ENCODE data around the gene TTC34.
"Not testable (repeated sequence)": the region's sequence is repeated elsewhere in the genome, so short reads cannot be mapped to it uniquely, and the experiment has no call there.

The TTC34 gene

GRCh38 chr1:2627746-2628145 lies 173.7 kb downstream of the TTC34 start:
- Histone ChIP-seq H3K27me3 (ENCODE audit: control insufficient read depth, insufficient read depth, low read length) (no peaks in the 10 kb centered on the region), H3K4me2 (ENCODE audit: low read length) (no peak overlapping the region), H3K9ac (no peak overlapping the region), H3K27ac (no peak overlapping the region), H3K36me3 (ENCODE audit: control insufficient read depth, insufficient read depth, low read length) (no peaks in the 10 kb centered on the region), H2AFZ (no peak overlapping the region), H3K79me2 (no peaks in the 10 kb centered on the region), H3K4me1 (no peaks in the 10 kb centered on the region), H3K4me3 (ENCODE audit: low read depth, low read length) (no peak overlapping the region), H3K9me3 (ENCODE audit: control insufficient read depth, low read length) (no peaks in the 10 kb centered on the region)
- TF ChIP-seq CTCF (IDR thresholded peaks at IDR 0.05): no peak

- H3K4me2 ChIP-seq (ENCODE audit: low read length); H3K4me3 ChIP-seq (ENCODE audit: low read depth, low read length); H3K36me3 ChIP-seq (ENCODE audit: control insufficient read depth, insufficient read depth, low read length); H3K4me1 ChIP-seq; H3K79me2 ChIP-seq; H3K27ac ChIP-seq; H3K9me3 ChIP-seq (ENCODE audit: control insufficient read depth, low read length); H2AFZ ChIP-seq; H3K9ac ChIP-seq; H3K27me3 ChIP-seq (ENCODE audit: control insufficient read depth, insufficient read depth, low read length): not testable (repeated sequence)
Observed at GRCh38 chr1:2625748-2626147, 175.7 kb downstream of the TTC34 start.

- H2AFZ ChIP-seq: no peak overlapping the region
- H3K27ac ChIP-seq: no peak overlapping the region
- no peaks in the 10 kb centered on the region for H3K27me3 ChIP-seq (ENCODE audit: control insufficient read depth, insufficient read depth, low read length)
- no peaks in the 10 kb centered on the region for H3K9me3 ChIP-seq (ENCODE audit: control insufficient read depth, low read length)
- H3K79me2 ChIP-seq: no peaks in the 10 kb centered on the region
- no peak overlapping the region for H3K9ac ChIP-seq
- H3K4me3 ChIP-seq (ENCODE audit: low read depth, low read length): no peak overlapping the region
- no peak overlapping the region for H3K4me2 ChIP-seq (ENCODE audit: low read length)
- no peaks in the 10 kb centered on the region for H3K4me1 ChIP-seq
- no peak for TF ChIP-seq CTCF (IDR thresholded peaks at IDR 0.05)
- no peaks in the 10 kb centered on the region for H3K36me3 ChIP-seq (ENCODE audit: control insufficient read depth, insufficient read depth, low read length)
Observed at GRCh38 chr1:2625311-2625710, 176.2 kb downstream of the TTC34 start.

- H3K9ac ChIP-seq: no peak overlapping the region
- no peak overlapping the region for H3K4me2 ChIP-seq (ENCODE audit: low read length)
- H3K4me3 ChIP-seq (ENCODE audit: low read depth, low read length): no peak overlapping the region
- H2AFZ ChIP-seq: no peak overlapping the region
- H3K9me3 ChIP-seq (ENCODE audit: control insufficient read depth, low read length): no peaks in the 10 kb centered on the region
- TF ChIP-seq CTCF (IDR thresholded peaks at IDR 0.05): no peak
- H3K4me1 ChIP-seq: no peaks in the 10 kb centered on the region
- no peak overlapping the region for H3K27ac ChIP-seq
- H3K36me3 ChIP-seq (ENCODE audit: control insufficient read depth, insufficient read depth, low read length): no peaks in the 10 kb centered on the region
- H3K27me3 ChIP-seq (ENCODE audit: control insufficient read depth, insufficient read depth, low read length): no peaks in the 10 kb centered on the region
- no peaks in the 10 kb centered on the region for H3K79me2 ChIP-seq
Observed at GRCh38 chr1:2624735-2625300, 176.7 kb downstream of the TTC34 start.

- H3K4me1 ChIP-seq: no peaks in the 10 kb centered on the region
- H3K36me3 ChIP-seq (ENCODE audit: control insufficient read depth, insufficient read depth, low read length): no peaks in the 10 kb centered on the region
- no peaks in the 10 kb centered on the region for H3K9me3 ChIP-seq (ENCODE audit: control insufficient read depth, low read length)
- no peak for TF ChIP-seq CTCF (IDR thresholded peaks at IDR 0.05)
- H3K79me2 ChIP-seq: no peaks in the 10 kb centered on the region
- no peak overlapping the region for H3K27ac ChIP-seq
- no peak overlapping the region for H3K4me3 ChIP-seq (ENCODE audit: low read depth, low read length)
- H3K27me3 ChIP-seq (ENCODE audit: control insufficient read depth, insufficient read depth, low read length): no peaks in the 10 kb centered on the region
- no peak overlapping the region for H3K9ac ChIP-seq
- H3K4me2 ChIP-seq (ENCODE audit: low read length): no peak overlapping the region
- no peak overlapping the region for H2AFZ ChIP-seq
Observed at GRCh38 chr1:2623571-2624337, 177.7 kb downstream of the TTC34 start.

All from parathyroid adenoma (tissue), 2 donors.